GM12801 (cell line): ENCODE data around the gene MYO1E.

Source experiments
- CTCF ChIP-seq: IDR thresholded peaks from one replicate; pipeline ENCODE4 v1.5.1; 2011; ENCODE audit warnings: control low read depth; ENCODE audit not compliant: insufficient read length; ENCODE audit errors: extremely low read depth

MYO1E gene

GRCh38 chr15:59217876-59218498, 154.7 kb downstream of the MYO1E start:
- TF ChIP-seq CTCF: no peak

DNA sequence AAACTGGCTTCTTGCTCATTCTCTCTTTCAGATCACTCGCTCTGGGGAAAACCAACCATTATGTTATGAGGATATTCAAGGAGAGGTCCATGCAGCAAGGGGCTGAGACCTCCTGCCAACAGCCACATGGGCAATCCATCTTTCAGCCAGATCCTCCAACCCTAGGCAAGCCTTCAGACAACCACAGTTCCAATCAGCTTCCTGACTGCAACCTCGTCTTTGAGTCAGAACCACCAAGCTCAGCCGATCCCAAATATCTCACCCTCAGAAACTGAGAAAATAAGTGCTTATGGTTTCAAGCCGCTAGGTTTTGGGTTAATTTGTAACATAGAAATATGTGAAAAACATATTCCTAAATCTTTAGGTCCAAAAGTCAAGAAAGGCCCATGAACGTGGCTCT, 155.8 kb downstream of the MYO1E start:
- no peak for TF ChIP-seq CTCF

DNA sequence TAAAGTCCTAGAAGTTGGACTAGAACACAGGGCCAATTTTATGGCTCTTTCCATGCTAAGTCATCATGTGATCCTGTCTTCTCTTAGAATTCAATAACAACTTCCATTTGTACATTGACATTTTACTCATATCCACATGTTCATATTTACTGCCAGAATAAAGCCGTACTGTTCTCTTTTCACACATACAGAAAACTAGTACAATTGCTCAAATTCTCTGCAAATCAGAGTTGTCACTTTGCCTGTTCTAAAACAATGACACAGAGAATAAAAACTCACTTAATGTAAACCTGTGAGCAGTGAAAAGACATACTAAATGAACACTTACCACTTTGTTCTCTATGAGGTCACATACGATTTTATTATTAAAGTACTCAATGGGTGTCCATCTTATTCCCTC, 162.5 kb downstream of the MYO1E start:
- TF ChIP-seq CTCF: no peak

- no peak for TF ChIP-seq CTCF
These were observed 163.9 kb downstream of the MYO1E start for GRCh38 chr15:59208613-59209249.

DNA sequence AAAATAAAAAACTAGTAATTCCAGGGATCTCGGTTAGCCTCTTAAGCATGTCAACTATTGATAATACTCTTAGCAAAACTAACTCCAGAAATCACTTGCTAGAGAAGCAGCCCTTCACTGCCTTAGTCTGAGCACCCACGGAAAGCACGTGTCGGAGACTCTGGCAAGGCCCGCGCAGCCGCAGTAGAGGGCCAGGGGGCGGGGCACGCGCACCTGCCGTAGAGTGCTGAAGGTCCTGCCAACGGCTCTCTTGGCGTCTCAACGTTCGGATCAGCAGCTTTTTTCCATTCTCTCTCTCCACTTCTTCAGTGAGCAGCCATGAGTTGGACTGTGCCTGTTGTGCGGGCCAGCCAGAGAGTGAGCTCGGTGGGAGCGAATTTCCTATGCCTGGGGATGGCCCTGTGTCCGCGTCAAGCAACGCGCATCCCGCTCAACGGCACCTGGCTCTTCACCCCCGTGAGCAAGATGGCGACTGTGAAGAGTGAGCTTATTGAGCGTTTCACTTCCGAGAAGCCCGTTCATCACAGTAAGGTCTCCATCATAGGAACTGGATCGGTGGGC, 166.0 kb downstream of the MYO1E start, which contains the start of gene LDHAL6B:
Gene LDHAL6B, plus strand, starts transcription at position 221 of the 561 bp plus-strand sequence. Its CDS starts 98 bp downstream, at position 319.
- no peak for TF ChIP-seq CTCF

- no peak for TF ChIP-seq CTCF
These were observed 166.6 kb downstream of the MYO1E start for GRCh38 chr15:59205839-59206622.

DNA sequence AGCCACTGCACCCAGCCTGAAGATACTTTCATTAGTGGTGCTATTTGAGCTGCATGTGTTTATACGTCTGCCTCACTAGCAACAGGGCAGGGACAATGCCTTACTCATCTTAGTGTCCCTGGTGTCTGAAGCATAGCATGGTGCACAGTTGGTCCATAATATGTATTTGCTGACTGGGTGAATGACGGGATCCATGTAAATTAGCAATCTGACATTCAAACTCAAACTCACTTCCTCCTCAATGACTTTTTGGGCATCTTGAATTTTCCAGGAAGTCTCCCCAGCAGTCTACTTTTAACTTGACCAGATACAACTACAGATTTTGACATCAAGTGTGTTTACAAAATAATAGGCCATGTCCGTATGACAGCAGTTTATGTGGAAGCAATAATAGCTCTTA, 169.0 kb downstream of the MYO1E start:
- no peak for TF ChIP-seq CTCF
